PFSK-1 (cell line): Measurements from ENCODE around the gene GIMD1.

ENCODE experiments used
- POLR2AphosphoS5 ChIP-seq: IDR thresholded peaks from 2 replicates; pipeline ENCODE4 v1.6.1; 2012; ENCODE audit warnings: low read depth, mild to moderate bottlenecking, control low read depth, low read length, moderate library complexity
- TF ChIP-seq, protein P1 (sequence below), 2 experiments: IDR thresholded peaks; 2 replicates each; pipeline versions ENCODE4 v1.6.1 to v1.8.0; 2011 to 2012; ENCODE audit warnings: low read depth in 2 of 2, low read length in 2 of 2, control low read depth in 1 of 2, inconsistent platforms in 1 of 2, mild to moderate bottlenecking in 1 of 2, moderate library complexity in 1 of 2; ENCODE audit not compliant: insufficient read depth in 1 of 2

GRCh38 chr4:106340774-106341173, 27.8 kb downstream of the GIMD1 start:
- TF ChIP-seq, protein P1, sequence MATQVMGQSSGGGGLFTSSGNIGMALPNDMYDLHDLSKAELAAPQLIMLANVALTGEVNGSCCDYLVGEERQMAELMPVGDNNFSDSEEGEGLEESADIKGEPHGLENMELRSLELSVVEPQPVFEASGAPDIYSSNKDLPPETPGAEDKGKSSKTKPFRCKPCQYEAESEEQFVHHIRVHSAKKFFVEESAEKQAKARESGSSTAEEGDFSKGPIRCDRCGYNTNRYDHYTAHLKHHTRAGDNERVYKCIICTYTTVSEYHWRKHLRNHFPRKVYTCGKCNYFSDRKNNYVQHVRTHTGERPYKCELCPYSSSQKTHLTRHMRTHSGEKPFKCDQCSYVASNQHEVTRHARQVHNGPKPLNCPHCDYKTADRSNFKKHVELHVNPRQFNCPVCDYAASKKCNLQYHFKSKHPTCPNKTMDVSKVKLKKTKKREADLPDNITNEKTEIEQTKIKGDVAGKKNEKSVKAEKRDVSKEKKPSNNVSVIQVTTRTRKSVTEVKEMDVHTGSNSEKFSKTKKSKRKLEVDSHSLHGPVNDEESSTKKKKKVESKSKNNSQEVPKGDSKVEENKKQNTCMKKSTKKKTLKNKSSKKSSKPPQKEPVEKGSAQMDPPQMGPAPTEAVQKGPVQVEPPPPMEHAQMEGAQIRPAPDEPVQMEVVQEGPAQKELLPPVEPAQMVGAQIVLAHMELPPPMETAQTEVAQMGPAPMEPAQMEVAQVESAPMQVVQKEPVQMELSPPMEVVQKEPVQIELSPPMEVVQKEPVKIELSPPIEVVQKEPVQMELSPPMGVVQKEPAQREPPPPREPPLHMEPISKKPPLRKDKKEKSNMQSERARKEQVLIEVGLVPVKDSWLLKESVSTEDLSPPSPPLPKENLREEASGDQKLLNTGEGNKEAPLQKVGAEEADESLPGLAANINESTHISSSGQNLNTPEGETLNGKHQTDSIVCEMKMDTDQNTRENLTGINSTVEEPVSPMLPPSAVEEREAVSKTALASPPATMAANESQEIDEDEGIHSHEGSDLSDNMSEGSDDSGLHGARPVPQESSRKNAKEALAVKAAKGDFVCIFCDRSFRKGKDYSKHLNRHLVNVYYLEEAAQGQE (IDR thresholded peaks at IDR 0.05; ENCODE audit: insufficient read depth in 1 of 2, low read depth in 2 of 2, low read length in 2 of 2), result no peak
- TF ChIP-seq POLR2AphosphoS5, result no peak
